GM06990 (cell line): Measurements from ENCODE around the gene FAM20C.

ENCODE experiments used
- DNase-seq: peaks from one replicate; pipeline ENCODE4 v3.0.0-alpha.2; 2011; ENCODE audit not compliant: insufficient read length; ENCODE audit errors: extremely low read depth
- H3K27me3 ChIP-seq: replicated peaks from 2 replicates; pipeline ENCODE4 v1.6.0; 2011; ENCODE audit warnings: low read length; ENCODE audit not compliant: control insufficient read depth, insufficient read depth
- H3K36me3 ChIP-seq: 2 replicates; pipeline ENCODE4 v1.5.1; 2011; ENCODE audit warnings: low read length; ENCODE audit not compliant: control insufficient read depth, insufficient read depth
- H3K4me3 ChIP-seq: replicated peaks from 2 replicates; pipeline ENCODE4 v1.5.1; 2011; ENCODE audit warnings: low read depth, mild to moderate bottlenecking, control low read depth, low read length
- CTCF ChIP-seq: IDR thresholded peaks from 2 replicates; pipeline ENCODE4 v1.5.1; 2011; ENCODE audit warnings: low read length, control low read depth, mild to moderate bottlenecking, inconsistent platforms; ENCODE audit not compliant: insufficient read depth, poor library complexity, severe bottlenecking

FAM20C gene

GRCh38 chr7:307970-308369 lies 115.6 kb downstream of the FAM20C start:
- no peaks in the 10 kb centered on the region for H3K36me3 ChIP-seq
- DNase-seq, result no peak
- no peak for TF ChIP-seq CTCF
- H3K27me3 ChIP-seq, result no peaks in the 10 kb centered on the region
- no peak overlapping the region for H3K4me3 ChIP-seq

GRCh38 chr7:309586-310228 lies 117.3 kb downstream of the FAM20C start:
- DNase-seq, result no peak
- Histone ChIP-seq H3K4me3 (no peak overlapping the region), H3K27me3 (no peaks in the 10 kb centered on the region), H3K36me3 (no peaks in the 10 kb centered on the region)
- TF ChIP-seq CTCF, result no peak
